Right lung (tissue), 5 donors: ENCODE measurements around the gene ESRP2. TPM values are rescaled to one million over a fixed set of nuclear protein-coding genes. Genes with fewer than 3 reads are reported as not detected.

Experiments used
- DNase-seq, 2 donors: peaks; one replicate each; pipeline ENCODE4 v3.0.0-alpha.2; 2013
- polyA plus RNA-seq, 5 donors: library from polyadenylated mRNA; unstranded; fragments of 120-200 nt; gene quantifications; one replicate each; pipeline versions ENCODE4 v1.2.1 to v1.2.3, GENCODE V29; 2013; ENCODE audit warnings: inconsistent platforms in 1 of 5, low replicate concordance in 1 of 5; ENCODE audit not compliant: insufficient read length in 5 of 5, insufficient read depth in 1 of 5

ESRP2 gene
- polyA plus RNA-seq, 5 donors = 42.5 to 64.9 (median 49.6) TPM

- peak; percentile 43 to 51 for DNase-seq
Observed at GRCh38 chr16:68264128-68265077, 28.5 kb upstream of the ESRP2 start, which contains the start of gene SLC7A6. Gene SLC7A6, plus strand, starts transcription at chr16:68264526. Its CDS starts 10,201 bp downstream, at chr16:68274727.

DNA sequence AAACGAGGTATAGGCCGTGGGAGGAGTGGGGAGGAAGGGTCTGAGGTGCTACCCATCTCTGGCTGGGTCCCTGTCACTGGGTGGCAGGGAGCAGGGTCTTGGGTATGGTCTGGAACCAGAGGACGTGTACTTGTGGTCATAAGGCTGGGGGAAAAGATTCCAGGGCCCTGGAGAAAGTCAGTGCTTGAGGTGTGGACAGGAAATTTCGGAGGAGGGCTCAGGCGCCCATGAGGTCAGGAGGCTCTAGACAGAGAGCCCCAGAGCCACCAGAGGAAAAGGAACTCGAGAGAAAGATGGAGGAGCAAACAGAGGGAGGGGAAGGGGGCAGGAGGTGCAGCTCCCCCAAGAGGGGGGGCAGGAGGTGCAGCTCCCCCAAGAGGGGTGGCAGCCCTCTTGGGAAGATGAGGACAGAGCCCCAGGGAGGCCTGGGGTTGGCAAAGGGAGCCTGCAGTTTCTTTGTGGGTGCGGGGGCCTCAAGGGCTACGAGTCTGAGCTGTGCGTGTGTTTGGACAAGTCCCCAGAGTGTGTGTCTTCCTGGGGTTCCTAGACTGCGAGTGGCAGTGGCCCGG lies 27.7 kb upstream of the ESRP2 start:
- DNase-seq = no peak

DNA sequence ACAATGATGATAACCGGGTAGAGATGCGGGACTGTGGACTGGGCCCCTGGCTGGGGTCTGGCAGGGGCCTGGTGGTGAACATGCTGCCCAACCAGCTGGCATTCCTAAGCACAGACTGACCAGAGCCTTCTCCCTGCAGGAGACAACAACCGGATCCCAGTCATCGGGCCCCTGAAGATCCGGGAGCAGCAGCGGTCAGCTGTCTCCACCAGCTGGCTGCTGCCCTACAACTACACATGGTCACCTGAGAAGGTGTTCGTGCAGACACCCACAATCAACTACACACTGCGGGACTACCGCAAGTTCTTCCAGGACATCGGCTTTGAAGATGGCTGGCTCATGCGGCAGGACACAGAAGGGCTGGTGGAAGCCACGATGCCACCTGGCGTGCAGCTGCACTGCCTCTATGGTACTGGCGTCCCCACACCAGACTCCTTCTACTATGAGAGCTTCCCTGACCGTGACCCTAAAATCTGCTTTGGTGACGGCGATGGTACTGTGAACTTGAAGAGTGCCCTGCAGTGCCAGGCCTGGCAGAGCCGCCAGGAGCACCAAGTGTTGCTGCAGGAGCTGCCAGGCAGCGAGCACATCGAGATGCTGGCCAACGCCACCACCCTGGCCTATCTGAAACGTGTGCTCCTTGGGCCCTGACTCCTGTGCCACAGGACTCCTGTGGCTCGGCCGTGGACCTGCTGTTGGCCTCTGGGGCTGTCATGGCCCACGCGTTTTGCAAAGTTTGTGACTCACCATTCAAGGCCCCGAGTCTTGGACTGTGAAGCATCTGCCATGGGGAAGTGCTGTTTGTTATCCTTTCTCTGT lies 23.3 kb upstream of the ESRP2 start:
- DNase-seq = no peak

DNA sequence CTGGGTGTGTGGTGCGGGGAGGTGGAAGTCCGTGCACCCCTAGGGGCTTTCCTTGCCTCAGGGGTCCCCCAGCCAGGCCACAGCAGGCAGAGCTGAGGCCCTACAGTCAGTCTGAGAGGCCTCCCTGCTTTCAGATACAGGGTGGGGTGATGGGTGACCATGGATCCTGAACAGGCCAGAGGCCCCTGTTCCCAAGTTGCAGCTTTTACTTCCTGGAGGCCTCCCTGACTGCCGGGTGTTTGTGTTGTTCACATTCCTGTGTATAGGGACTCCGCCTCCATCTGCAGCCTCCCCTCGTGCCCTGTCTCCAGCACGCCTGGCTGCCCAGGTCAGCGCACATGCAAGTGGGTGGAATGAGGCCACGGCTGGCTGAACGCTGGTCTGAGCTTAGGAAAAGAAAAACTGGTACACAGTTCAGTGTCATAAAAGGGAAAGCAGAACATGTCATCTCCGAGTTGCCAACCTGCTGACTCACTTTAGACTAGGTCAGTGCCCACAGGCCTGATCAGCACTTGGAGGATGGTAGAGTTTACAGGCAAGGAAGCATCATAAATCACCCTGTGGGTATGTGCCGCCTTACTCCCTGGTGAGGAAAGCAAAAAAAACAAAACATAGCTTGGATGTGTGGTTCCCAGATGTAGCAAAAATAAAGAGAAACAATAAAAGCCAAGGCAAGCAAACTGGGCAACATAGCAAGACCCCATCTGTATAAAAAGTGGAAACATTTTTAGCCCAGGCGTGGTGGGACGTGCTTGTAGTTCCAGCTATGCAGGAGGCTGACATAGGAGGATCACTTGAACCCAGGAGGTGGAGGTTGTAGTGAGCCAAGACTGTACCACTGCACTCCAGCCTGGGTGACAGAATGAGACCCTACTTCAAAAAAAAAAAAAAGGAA lies 22.2 kb upstream of the ESRP2 start:
- no peak for DNase-seq

DNA sequence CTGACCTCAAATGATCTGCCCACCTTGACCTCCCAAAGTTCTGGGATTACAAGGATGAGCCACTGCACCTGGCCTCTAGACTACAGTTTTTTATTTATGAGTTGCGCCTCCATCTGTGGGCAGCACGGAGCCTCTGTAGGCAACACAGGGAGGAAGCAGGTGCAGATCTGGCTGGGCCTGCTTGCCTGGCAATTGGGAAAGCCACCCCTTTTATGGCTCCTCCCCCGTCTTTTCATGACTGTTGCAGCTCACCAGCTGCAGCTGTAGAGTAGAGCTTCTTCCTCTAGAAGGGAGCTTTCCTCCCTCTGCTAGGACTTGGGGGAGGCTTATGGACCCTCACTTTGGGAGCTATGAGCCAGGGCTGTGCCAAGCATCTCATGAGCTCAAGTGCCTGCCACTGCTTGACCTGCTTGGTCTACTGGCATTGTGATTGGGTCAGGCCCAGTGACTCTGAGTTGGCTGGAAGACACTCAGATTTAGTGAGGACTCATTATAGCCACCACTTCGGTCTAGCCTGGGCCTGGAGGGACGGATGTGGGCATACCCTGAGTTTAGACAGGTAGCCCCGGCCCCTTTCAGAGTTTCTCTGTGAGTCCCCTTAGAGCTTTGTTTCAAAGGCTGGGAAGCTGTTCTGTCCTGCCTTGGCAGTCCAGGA lies 21.5 kb upstream of the ESRP2 start:
- DNase-seq = no peak

DNA sequence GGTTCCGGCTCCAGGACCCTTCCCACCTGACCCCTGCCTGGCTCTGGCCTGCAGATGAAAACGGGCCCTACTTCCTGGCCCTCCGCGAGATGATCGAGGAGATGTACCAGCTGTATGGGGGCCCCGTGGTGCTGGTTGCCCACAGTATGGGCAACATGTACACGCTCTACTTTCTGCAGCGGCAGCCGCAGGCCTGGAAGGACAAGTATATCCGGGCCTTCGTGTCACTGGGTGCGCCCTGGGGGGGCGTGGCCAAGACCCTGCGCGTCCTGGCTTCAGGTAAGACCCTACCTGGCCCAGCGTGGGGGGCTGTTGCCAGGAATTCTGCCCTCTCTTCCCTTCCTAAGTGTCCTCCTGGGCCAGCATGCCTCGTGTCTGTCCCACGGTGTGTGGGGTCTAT lies 19.8 kb upstream of the ESRP2 start:
- no peak for DNase-seq

- no peak for DNase-seq
Observed at GRCh38 chr16:68253721-68254120, 17.8 kb upstream of the ESRP2 start.

DNA sequence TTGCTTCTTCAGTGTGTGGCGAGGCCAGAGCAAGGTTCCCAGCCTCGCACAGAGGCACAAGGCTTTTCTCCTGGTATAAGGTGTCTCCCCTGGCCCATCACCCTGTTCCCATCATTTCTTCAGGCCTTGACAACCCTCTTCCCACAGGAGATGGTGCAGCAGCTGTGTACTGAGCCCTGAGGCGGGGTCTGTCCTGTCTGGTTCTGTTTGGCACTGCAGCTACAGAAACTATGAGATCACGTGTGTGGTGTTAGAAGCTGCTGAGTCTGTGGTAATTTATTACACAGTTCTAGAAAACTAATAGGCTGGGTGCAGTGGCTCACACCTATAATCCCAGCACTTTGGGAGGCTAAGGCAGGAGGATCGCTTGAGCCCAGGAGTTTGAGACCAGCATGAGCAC lies 16.5 kb upstream of the ESRP2 start:
- DNase-seq = no peak

- no peak for DNase-seq
Observed at GRCh38 chr16:68251832-68252231, 15.9 kb upstream of the ESRP2 start.

- no peak for DNase-seq
Observed at GRCh38 chr16:68250951-68251350, 15.0 kb upstream of the ESRP2 start.

DNA sequence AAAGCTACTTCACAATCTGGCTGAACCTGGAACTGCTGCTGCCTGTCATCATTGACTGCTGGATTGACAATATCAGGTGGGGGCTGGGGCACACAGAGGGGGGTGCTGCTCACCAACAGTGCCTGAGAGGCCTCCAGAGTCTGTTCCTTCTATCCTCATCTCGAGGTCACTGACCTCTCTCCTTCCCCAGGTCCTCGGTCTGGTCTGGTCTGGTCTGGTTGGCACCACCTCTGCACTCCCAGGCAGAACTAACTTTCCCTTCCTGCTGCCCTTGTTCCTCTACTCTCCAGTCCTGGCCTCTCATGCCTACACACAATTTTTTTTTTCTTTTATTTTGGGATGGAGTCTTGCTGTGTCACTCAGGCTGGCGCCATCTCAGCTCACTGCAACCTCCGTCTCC lies 13.4 kb upstream of the ESRP2 start:
- no peak for DNase-seq

DNA sequence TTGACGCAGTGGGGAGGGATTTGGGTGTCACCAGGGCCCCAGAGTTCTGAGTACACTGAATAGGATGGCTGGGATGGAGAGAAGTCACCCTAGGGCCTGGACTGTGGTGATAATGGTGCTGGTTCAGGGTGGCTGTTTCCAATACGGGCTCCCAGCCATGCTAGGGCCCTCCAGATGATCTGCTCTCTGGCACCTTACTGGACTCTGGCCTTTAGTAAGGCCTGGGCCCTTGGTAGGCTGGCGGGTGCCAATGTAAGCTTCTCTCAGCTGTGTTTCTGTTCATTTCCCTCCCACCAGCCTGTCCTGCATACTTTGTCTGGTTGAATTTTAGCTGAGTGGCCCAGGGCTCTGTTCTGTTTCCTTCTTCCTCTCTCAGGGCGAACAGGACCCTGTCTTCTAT lies 12.0 kb upstream of the ESRP2 start:
- no peak for DNase-seq

GRCh38 chr16:68247400-68247799 lies 11.5 kb upstream of the ESRP2 start:
- DNase-seq = no peak

DNA sequence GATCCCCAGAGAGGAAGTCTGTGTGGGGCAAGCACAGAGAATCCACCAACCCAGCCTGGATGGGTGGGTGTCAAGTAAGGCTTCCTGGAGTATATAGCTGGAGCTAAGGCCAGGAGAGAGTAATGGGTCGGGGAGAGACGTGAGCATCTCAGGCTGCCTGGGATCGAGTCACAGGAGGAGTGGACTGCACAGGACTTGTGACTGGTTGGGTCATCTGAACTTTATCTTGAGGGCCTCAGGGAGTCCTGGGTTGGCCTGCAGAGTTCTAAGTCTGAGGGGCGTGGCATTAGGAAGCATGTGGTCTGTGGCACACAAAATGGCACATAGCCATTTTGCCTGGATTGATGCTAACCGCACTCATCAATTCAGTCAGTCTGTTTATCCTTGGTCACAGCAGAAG lies 10.7 kb upstream of the ESRP2 start:
- no peak for DNase-seq

DNA sequence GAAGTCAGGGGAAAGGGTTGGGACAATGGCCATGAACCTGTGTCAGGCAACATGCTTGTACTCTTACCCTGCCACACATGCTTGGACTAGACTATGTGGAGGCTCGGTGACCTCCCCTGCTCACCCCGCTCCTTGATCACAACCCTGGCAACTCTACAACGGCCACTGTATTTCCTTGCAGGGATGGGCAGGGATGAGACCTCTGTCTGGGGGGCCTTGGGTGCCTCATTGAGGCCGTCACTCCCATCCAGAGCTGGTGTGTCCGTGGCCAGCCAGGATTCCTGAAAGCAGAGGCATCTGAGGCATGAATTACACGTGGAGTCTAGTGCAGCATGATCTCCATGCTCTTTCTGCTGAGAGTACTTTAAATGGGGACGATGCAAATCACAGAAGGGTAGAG lies 10.2 kb upstream of the ESRP2 start:
- no peak for DNase-seq

DNA sequence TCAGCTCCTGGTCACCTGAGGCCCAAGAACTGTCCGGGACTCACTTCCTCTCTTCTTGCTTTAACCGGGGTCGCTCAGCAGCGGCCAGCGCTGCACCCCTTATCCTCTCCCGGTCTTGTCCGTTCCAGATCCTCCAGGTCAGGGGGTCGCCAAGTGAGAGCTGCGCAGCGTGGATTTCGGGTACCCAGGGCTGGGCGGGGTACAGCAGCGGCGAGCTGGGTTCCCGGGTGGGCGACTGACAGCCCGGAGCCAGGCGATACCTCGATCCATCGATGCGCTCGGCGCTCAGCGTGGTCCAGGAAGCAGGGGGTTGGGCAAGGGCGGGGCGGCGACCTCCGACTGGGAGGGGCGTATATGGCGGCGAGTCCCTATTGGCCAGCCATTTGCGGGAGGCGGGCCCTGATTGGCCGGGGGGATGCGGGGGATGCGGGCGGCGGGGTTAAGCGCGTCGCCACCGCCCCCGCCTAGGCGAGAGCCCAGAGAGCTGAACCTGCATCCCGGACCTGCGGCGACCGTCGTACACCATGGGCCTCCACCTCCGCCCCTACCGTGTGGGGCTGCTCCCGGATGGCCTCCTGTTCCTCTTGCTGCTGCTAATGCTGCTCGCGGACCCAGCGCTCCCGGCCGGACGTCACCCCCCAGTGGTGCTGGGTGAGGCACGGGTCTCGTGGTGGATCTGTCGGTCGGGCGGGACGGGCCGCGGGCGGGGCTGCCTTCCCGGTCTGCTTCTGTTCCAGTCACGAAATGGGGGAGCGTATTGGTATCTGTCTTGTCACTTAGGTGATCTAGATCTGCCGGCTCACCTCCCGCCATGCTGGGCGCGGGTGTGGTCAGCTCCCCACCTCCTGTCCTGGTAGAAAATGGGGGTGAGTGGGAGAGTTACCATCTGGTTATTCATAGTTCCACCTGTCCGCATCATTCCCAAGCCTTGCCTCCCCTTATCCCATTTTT lies 9.3 kb upstream of the ESRP2 start, which contains the start of gene PLA2G15:
Gene PLA2G15, plus strand, starts transcription at position 471 of the 951 bp plus-strand sequence. Its CDS starts 54 bp downstream, at position 525.
- DNase-seq = peak; percentile 91 to 94

- DNase-seq = no peak
Observed at GRCh38 chr16:68244481-68244902, 8.6 kb upstream of the ESRP2 start.

- DNase-seq = no peak
Observed at GRCh38 chr16:68242926-68243858, 7.3 kb upstream of the ESRP2 start.
